Measurements from ENCODE around the gene PRR16. TPM values are rescaled to one million over a fixed set of nuclear protein-coding genes. Genes with fewer than 3 reads are reported as not detected.

PRR16 gene
- total RNA-seq, 1 experiment from 2014 or later: not detected

- Histone ChIP-seq H3K4me3 (ENCODE audit: low read depth in 2 of 2, low read length in 2 of 2) (no peak overlapping the region), H3K4me1 (ENCODE audit: control insufficient read depth, insufficient read depth, low read length) (no peaks in the 10 kb centered on the region), H3K9me3 (ENCODE audit: control insufficient read depth, insufficient read depth, low read depth, low read length) (no peaks in the 10 kb centered on the region), H3K36me3 (ENCODE audit: control insufficient read depth, insufficient read depth, low read length) (no peaks in the 10 kb centered on the region), H3K27ac (ENCODE audit: low read length) (no peak overlapping the region), H3K27me3 (ENCODE audit: control insufficient read depth, insufficient read depth, low read length) (no peaks in the 10 kb centered on the region)
- ChIA-PET POLR2A (no interaction called here), CTCF (no interaction called here)
- in situ Hi-C loops (cut with HindIII; ENCODE audit: low pct_unique_long_range_greater_than_20kb, low sequenced_read_pairs) (no loop called here), intact Hi-C loops (cut with micrococcal nuclease; ENCODE audit: unreplicated experiment) (no loop called here)
- no peak for DNase-seq (ENCODE audit: low read depth, low spot score)
- no TSS peak for BruUV-seq (replicated peaks)
- TF ChIP-seq CTCF (IDR thresholded peaks at IDR 0.05) (no peak), POLR2AphosphoS5 (IDR thresholded peaks at IDR 0.05; ENCODE audit: low read depth, low read length) (no peak), SIN3A (IDR thresholded peaks at IDR 0.05; ENCODE audit: borderline replicate concordance, insufficient read depth, low read depth, low read length) (no peak), REST (IDR thresholded peaks at IDR 0.05; ENCODE audit: insufficient read depth in 1 of 2, low read depth in 2 of 2, low read length in 1 of 2) (no peak), TCF7L2 (IDR thresholded peaks at IDR 0.05; ENCODE audit: low read depth, low read length) (no peak)
- no peak for ATAC-seq
These were observed 14.6 kb upstream of the PRR16 start for GRCh38 chr5:120449501-120449900.

DNA sequence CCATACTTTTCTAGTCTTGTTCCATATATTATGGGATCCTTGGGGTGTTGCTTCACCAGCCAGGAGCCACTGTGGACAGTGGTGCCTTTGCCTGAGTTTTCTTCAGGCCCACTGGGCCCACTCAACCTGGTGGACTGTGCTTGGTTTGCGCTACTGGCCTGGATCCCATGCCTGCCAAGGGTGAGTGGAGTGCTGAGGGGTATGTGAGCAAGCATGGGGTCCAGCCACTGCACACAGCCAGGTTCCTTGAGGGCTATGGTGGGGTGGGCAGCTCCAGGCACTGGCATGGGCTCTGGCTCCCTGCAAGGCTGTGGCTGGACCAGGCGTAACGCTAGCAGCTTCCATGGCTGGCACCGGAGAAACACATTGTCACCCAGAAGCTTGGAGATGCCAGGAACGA is 13.2 kb upstream of the PRR16 start:
- ChIA-PET CTCF (no interaction called here), POLR2A (no interaction called here)
- ATAC-seq (no peak), DNase-seq (ENCODE audit: low read depth, low spot score) (no peak)
- H3K4me3 ChIP-seq (ENCODE audit: low read depth in 2 of 2, low read length in 2 of 2): no peak overlapping the region
- no peaks in the 10 kb centered on the region for H3K9me3 ChIP-seq (ENCODE audit: control insufficient read depth, insufficient read depth, low read depth, low read length)
- no peak overlapping the region for H3K27ac ChIP-seq (ENCODE audit: low read length)
- in situ Hi-C loops (cut with HindIII; ENCODE audit: low pct_unique_long_range_greater_than_20kb, low sequenced_read_pairs) (no loop called here), intact Hi-C loops (cut with micrococcal nuclease; ENCODE audit: unreplicated experiment) (no loop called here)
- H3K36me3 ChIP-seq (ENCODE audit: control insufficient read depth, insufficient read depth, low read length): no peaks in the 10 kb centered on the region
- TF ChIP-seq CTCF (IDR thresholded peaks at IDR 0.05): no peak
- no peak for TF ChIP-seq POLR2AphosphoS5 (IDR thresholded peaks at IDR 0.05; ENCODE audit: low read depth, low read length)
- no peak for TF ChIP-seq TCF7L2 (IDR thresholded peaks at IDR 0.05; ENCODE audit: low read depth, low read length)
- no peak for TF ChIP-seq SIN3A (IDR thresholded peaks at IDR 0.05; ENCODE audit: borderline replicate concordance, insufficient read depth, low read depth, low read length)
- no peak for TF ChIP-seq REST (IDR thresholded peaks at IDR 0.05; ENCODE audit: insufficient read depth in 1 of 2, low read depth in 2 of 2, low read length in 1 of 2)
- H3K27me3 ChIP-seq (ENCODE audit: control insufficient read depth, insufficient read depth, low read length): no peaks in the 10 kb centered on the region
- no TSS peak for BruUV-seq (replicated peaks)
- no peaks in the 10 kb centered on the region for H3K4me1 ChIP-seq (ENCODE audit: control insufficient read depth, insufficient read depth, low read length)

All from Panc1 (cell line).